GM12875 (cell line): Measurements from ENCODE around the gene SART1.

ENCODE experiments used
- H3K4me3 ChIP-seq: one replicate; pipeline ENCODE4 v1.5.1; 2011; ENCODE audit warnings: low read depth, low read length, control low read depth
- CTCF ChIP-seq: IDR thresholded peaks from 2 replicates; pipeline ENCODE4 v1.5.1; 2011; ENCODE audit warnings: low read depth, mild to moderate bottlenecking, control low read depth, inconsistent platforms, low read length, moderate library complexity, borderline replicate concordance; ENCODE audit not compliant: insufficient read depth

SART1 gene

GRCh38 chr11:65967329-65967934 is 5.9 kb downstream of the SART1 start:
- H3K4me3 ChIP-seq: no peak overlapping the region
- TF ChIP-seq CTCF: no peak

GRCh38 chr11:65968600-65969482 is 7.3 kb downstream of the SART1 start:
- no peak for TF ChIP-seq CTCF
- H3K4me3 ChIP-seq: no peak overlapping the region

- no peak overlapping the region for H3K4me3 ChIP-seq
- TF ChIP-seq CTCF: no peak
Measured at GRCh38 chr11:65972116-65972515, 10.6 kb downstream of the SART1 start.

- H3K4me3 ChIP-seq: no peak overlapping the region
- TF ChIP-seq CTCF: no peak
Measured at GRCh38 chr11:65973439-65974110, 12.0 kb downstream of the SART1 start.

GRCh38 chr11:65975771-65976170 is 14.2 kb downstream of the SART1 start:
- no peak overlapping the region for H3K4me3 ChIP-seq
- no peak for TF ChIP-seq CTCF

- no peak for TF ChIP-seq CTCF
- no peak overlapping the region for H3K4me3 ChIP-seq
Measured at GRCh38 chr11:65976216-65977176, 15.0 kb downstream of the SART1 start.
